ENCODE results near the gene C19orf38.

Gene C19orf38

GRCh38 chr19:10826846-10827245 lies 21.4 kb upstream of the C19orf38 start:
- DNase-seq, result no peak
- intact Hi-C loops (cut with DNase I; ENCODE audit: low total_unique reads), result no loop called here
- TF ChIP-seq CTCF (IDR thresholded peaks at IDR 0.05), result no peak
- Histone ChIP-seq H3K27me3 (no peaks in the 10 kb centered on the region), H3K4me3 (no peak overlapping the region), H3K9me3 (no peaks in the 10 kb centered on the region), H3K4me1 (no peaks in the 10 kb centered on the region), H3K36me3 (peaks cover 48 to 97% (median 72%) of the 10 kb centered on the region in 3 donors), H3K27ac (no peak overlapping the region)

DNA sequence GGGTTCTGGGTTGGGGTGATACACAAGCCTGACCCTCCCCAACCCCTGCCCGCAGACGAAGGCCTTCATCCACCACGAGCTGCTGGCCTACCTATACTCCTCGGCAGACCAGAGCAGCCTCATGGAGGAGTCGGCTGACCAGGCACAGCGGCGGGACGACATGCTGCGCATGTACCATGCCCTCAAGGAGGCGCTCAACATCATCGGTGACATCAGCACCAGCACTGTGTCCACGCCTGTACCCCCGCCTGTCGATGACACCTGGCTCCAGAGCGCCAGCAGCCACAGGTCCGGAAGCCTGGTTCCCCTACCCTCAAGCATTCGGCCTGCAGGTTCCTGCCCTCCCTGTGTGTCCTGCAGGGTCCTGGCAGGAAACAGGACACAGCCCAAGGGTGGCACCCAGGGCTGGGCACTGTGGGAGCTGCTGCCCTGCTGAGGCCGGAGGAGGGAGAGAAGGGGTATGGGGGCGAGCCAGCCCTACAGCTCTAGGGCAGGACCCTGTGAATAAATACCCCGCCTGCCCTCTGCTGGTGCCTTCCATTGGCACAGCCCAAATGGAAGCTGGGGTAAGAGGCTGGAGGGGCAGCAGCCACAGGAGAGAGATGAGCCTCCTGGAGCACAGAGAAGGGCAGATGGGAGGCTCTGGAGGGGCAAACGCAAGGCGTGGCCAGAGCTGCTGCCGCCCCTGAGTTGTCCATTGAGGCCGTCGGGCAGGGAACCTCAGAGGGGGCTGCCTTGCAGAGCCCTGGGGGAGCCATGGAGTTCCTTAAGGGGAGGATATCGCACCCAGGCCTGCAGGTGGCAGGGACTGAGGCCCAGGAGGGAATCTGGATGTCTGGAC lies 19.0 kb upstream of the C19orf38 start:
- Histone ChIP-seq H3K27me3 (no peaks in the 10 kb centered on the region), H3K9me3 (no peaks in the 10 kb centered on the region), H3K36me3 (peaks cover 39 to 100% (median 73%) of the 10 kb centered on the region in 3 donors), H3K4me1 (no peaks in the 10 kb centered on the region), H3K4me3 (no peak overlapping the region), H3K27ac (no peak overlapping the region)
- no peak for TF ChIP-seq CTCF (IDR thresholded peaks at IDR 0.05)
- intact Hi-C loops (cut with DNase I; ENCODE audit: low total_unique reads), result no loop called here
- DNase-seq, result no peak

- no peak overlapping the region for H3K27ac ChIP-seq
- no peaks in the 10 kb centered on the region for H3K27me3 ChIP-seq
- peaks cover 0 to 3% (median 1%) of the 10 kb centered on the region in 4 donors for H3K4me1 ChIP-seq
- intact Hi-C loops (cut with DNase I; ENCODE audit: low total_unique reads), result no loop called here
- DNase-seq, result no peak
- TF ChIP-seq CTCF (IDR thresholded peaks at IDR 0.05), result no peak
- H3K4me3 ChIP-seq, result no peak overlapping the region
- H3K36me3 ChIP-seq, result peaks cover 31 to 94% (median 65%) of the 10 kb centered on the region in 3 donors
- H3K9me3 ChIP-seq, result no peaks in the 10 kb centered on the region
Measured at GRCh38 chr19:10829967-10830366, 18.2 kb upstream of the C19orf38 start.

GRCh38 chr19:10830370-10830769 lies 17.8 kb upstream of the C19orf38 start:
- intact Hi-C loops (cut with DNase I; ENCODE audit: low total_unique reads), result no loop called here
- Histone ChIP-seq H3K27me3 (no peaks in the 10 kb centered on the region), H3K4me1 (peaks cover 0 to 7% (median 3%) of the 10 kb centered on the region in 4 donors), H3K36me3 (peaks cover 28 to 90% (median 61%) of the 10 kb centered on the region in 3 donors), H3K9me3 (no peaks in the 10 kb centered on the region), H3K4me3 (no peak overlapping the region), H3K27ac (no peak overlapping the region)
- no peak for TF ChIP-seq CTCF (IDR thresholded peaks at IDR 0.05)
- no peak for DNase-seq

DNA sequence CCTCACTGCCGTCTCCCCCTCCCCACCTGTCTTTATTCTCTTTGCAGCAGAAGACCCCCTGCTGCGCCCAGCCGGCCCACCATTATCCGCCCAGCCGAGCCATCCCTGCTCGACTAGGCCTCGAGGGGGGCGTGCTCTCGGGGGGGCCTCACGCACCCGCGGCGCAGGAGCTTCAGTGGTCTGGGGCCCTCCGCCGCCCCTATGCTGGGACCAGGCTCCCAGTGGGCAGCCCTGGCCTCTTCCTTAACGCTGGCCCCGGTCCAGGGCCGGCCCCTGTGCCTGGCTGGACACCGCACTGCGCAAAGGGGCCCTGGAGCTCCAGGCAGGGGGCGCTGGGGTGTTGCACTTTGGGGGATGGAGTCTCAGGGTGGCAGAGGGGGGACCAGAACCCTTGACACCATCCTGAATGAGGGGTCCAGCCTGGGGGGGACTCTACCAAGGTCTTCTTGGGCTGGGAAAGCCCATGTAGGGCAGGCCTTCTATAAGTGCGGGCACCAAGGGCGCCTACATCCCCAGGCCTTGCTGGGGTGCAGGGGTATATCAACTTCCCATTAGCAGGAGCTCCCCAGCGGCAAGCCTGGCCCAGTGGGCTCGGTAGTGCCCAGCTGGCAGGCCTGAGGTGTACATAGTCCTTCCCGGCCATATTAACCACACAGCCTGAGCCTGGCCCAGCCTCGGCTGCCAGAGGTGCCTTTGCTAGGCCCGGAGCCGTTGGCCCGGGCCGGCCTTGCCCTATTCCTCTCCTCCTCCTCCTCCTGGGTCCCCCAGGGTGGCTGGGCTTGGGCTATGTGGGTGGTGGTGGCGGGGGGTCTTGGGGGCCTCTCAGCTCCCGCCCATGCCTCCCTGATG lies 17.1 kb upstream of the C19orf38 start:
- Histone ChIP-seq H3K36me3 (peaks cover 21 to 82% (median 53%) of the 10 kb centered on the region in 3 donors), H3K27ac (no peak overlapping the region)
- intact Hi-C loops (cut with DNase I; ENCODE audit: low total_unique reads), result no loop called here

More for the DNA sequence above, 17.1 kb upstream of the C19orf38 start:
- no peak for TF ChIP-seq CTCF (IDR thresholded peaks at IDR 0.05)
- Histone ChIP-seq H3K27me3 (no peaks in the 10 kb centered on the region), H3K4me3 (no peak overlapping the region), H3K9me3 (no peaks in the 10 kb centered on the region), H3K4me1 (peaks cover 0 to 13% (median 3%) of the 10 kb centered on the region in 4 donors)
- no peak for DNase-seq
